Measurements from ENCODE around the gene TNFAIP3. TPM values are rescaled to one million over a fixed set of nuclear protein-coding genes. Genes with fewer than 3 reads are reported as not detected.

The TNFAIP3 gene
- total and polyA plus RNA-seq, 2 of the 8 experiments (the other 6 are each of a cell fraction or from before 2014, with no cell fraction given), result 1.6 to 2.0 TPM

- Histone ChIP-seq H3K4me3 (ENCODE audit: extremely low read depth in 1 of 4, insufficient read depth in 2 of 4, low read depth in 3 of 4, low read length in 4 of 4) (no peak overlapping the region), H2AK5ac (ENCODE audit: low read depth, low read length) (no peak overlapping the region), H3K9ac (replicated peaks in 1 of 4; ENCODE audit: extremely low read depth in 1 of 4, low read depth in 3 of 4, low read length in 3 of 4) (no peak overlapping the region), H3K23ac (ENCODE audit: insufficient read length) (no peak overlapping the region), H4K8ac (ENCODE audit: extremely low read depth, insufficient read depth, low read length) (no peak overlapping the region), H3K36me3 (ENCODE audit: control insufficient read depth in 2 of 4, insufficient read depth in 4 of 4, low read length in 3 of 4) (no peaks in the 10 kb centered on the region), H3K23me2 (ENCODE audit: low read depth, low read length) (peaks cover 2% of the 10 kb centered on the region; the same call in 1 of the 2 replicates), H2BK20ac (ENCODE audit: low read length) (no peak overlapping the region), H3K4me2 (ENCODE audit: insufficient read depth in 1 of 2, low read depth in 2 of 2, low read length in 2 of 2) (no peak overlapping the region), H3K56ac (replicated peaks; ENCODE audit: insufficient read length, low read depth, low read length) (no peak overlapping the region), H4K91ac (replicated peaks; ENCODE audit: insufficient read length, low read length) (no peak overlapping the region), H3K9me3 (ENCODE audit: insufficient read depth in 2 of 2, low read depth in 1 of 2, low read length in 1 of 2) (no peaks in the 10 kb centered on the region), H3K4ac (replicated peaks; ENCODE audit: insufficient read length, low read depth, low read length) (no peak overlapping the region), H4K20me1 (replicated peaks in 1 of 2; ENCODE audit: control insufficient read depth in 1 of 2, insufficient read depth in 2 of 2, low read length in 2 of 2) (no peaks in the 10 kb centered on the region), H3K27ac (ENCODE audit: low read depth, low read length) (no peak overlapping the region), H3K79me2 (ENCODE audit: control insufficient read depth in 1 of 2, insufficient read depth in 2 of 2, low read length in 2 of 2) (no peaks in the 10 kb centered on the region), H2BK120ac (replicated peaks; ENCODE audit: low read depth, low read length) (no peak overlapping the region), H3K4me1 (replicated peaks in 1 of 4; ENCODE audit: control insufficient read depth in 3 of 4, insufficient read depth in 4 of 4, low read length in 3 of 4) (no peaks in the 10 kb centered on the region), H3K27me3 (replicated peaks in 1 of 4; ENCODE audit: control insufficient read depth in 3 of 4, extremely low read depth in 1 of 4, insufficient read depth in 3 of 4, low read length in 3 of 4) (no peaks in the 10 kb centered on the region), H2BK15ac (ENCODE audit: low read length) (no peak overlapping the region), H3K14ac (ENCODE audit: insufficient read length) (no peak overlapping the region), H2BK12ac (ENCODE audit: low read depth, low read length) (no peak overlapping the region), H2BK5ac (ENCODE audit: low read depth, low read length) (no peak overlapping the region), H4K5ac (ENCODE audit: insufficient read length, low read depth, low read length) (no peak overlapping the region), H3K18ac (ENCODE audit: extremely low read depth, low read length) (no peak overlapping the region), H2AFZ (ENCODE audit: low read length) (no peak overlapping the region), H3K79me1 (ENCODE audit: low read depth, low read length) (no peaks in the 10 kb centered on the region)
- no peak for FAIRE-seq
- POLR2A ChIA-PET (ENCODE audit: partially characterized antibody), result no interaction called here
- CTCF ChIA-PET (ENCODE audit: partially characterized antibody), result interaction anchor here (0.8 to 2.8 kb wide), 4 partner anchors 9 to 177 kb away, joined by 3 to 9 read pairs (median 6); no protein-coding TSS in a partner anchor
- no peak for DNase-seq (ENCODE audit: low read depth in 1 of 2, low spot score in 2 of 2)
- WGBS, 2 experiments (ENCODE audit: extremely low coverage in 1 of 2, insufficient coverage in 1 of 2, insufficient read length in 1 of 2, insufficient replicate concordance in 2 of 2, low coverage in 1 of 2, low lambda C conversion rate in 2 of 2, missing lambda C conversion rate in 1 of 2), result 98% methylated on average over 2 of the region's 2 CpGs; no CpG with 5 or more reads in 1 of the 2 experiments
- TF ChIP-seq POLR2AphosphoS5 (IDR thresholded peaks at IDR 0.05; ENCODE audit: low read depth, low read length) (no peak), CBX5 (IDR thresholded peaks at IDR 0.05; ENCODE audit: low read depth, low read length) (no peak), RNF2 (IDR thresholded peaks at IDR 0.05; ENCODE audit: borderline replicate concordance, low read depth, low read length, missing control alignments, poor library complexity, severe bottlenecking) (no peak), MAFK (IDR thresholded peaks at IDR 0.05; ENCODE audit: low read depth, low read length) (no peak)
- TF ChIP-seq, protein P1, sequence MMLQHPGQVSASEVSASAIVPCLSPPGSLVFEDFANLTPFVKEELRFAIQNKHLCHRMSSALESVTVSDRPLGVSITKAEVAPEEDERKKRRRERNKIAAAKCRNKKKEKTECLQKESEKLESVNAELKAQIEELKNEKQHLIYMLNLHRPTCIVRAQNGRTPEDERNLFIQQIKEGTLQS (IDR thresholded peaks at IDR 0.05; ENCODE audit: insufficient read depth, low read depth, low read length), result no peak
Measured at GRCh38 chr6:137893726-137894125, 26.7 kb downstream of the TNFAIP3 start.
